ENCODE results near the gene WDR83. TPM values are rescaled to one million over a fixed set of nuclear protein-coding genes. Genes with fewer than 3 reads are reported as not detected.

Gene WDR83
- total RNA-seq, 1 donor from 2014 or later = 11.0 TPM

- H2AFZ ChIP-seq (replicated peaks) = no peak overlapping the region
- H3K9me3 ChIP-seq (ENCODE audit: low read depth) = no peaks in the 10 kb centered on the region
- H4K20me1 ChIP-seq (ENCODE audit: low read depth) = no peaks in the 10 kb centered on the region
- no peaks in the 10 kb centered on the region for H3K4me1 Mint-ChIP-seq
- TF ChIP-seq EZH2phosphoT487 (IDR thresholded peaks at IDR 0.05) (no peak), CTCF (IDR thresholded peaks at IDR 0.05) (no peak), EZH2 (IDR thresholded peaks at IDR 0.05) (no peak)
- no peaks in the 10 kb centered on the region for H3K4me1 ChIP-seq
- H3K27ac Mint-ChIP-seq = no peak overlapping the region
- H3K79me2 ChIP-seq (ENCODE audit: low read depth) = no peaks in the 10 kb centered on the region
- H3K4me3 ChIP-seq = no peak overlapping the region
- peaks cover 12% of the 10 kb centered on the region for H3K36me3 Mint-ChIP-seq
- no peaks in the 10 kb centered on the region for H3K27me3 ChIP-seq
- H3K4me3 Mint-ChIP-seq = no peak overlapping the region
- DNase-seq (ENCODE audit: low spot score) = no peak
- H3K4me2 ChIP-seq = no peak overlapping the region
- no peaks in the 10 kb centered on the region for H3K9me3 Mint-ChIP-seq
- H3K9ac ChIP-seq = no peak overlapping the region
- no peaks in the 10 kb centered on the region for H3K36me3 ChIP-seq
- H3K27ac ChIP-seq = no peak overlapping the region
- H3F3A ChIP-seq (ENCODE audit: low read depth) = no peaks in the 10 kb centered on the region
- peaks cover 4% of the 10 kb centered on the region for H3K27me3 Mint-ChIP-seq (ENCODE audit: insufficient read depth, low read depth)
Observed at GRCh38 chr19:12656899-12657571, 9.6 kb upstream of the WDR83 start.

- peaks cover 13% of the 10 kb centered on the region for H3K36me3 Mint-ChIP-seq
- no peak for DNase-seq (ENCODE audit: low spot score)
Observed at GRCh38 chr19:12657966-12658365, 8.6 kb upstream of the WDR83 start.

GRCh38 chr19:12660980-12661379, 5.6 kb upstream of the WDR83 start:
- TF ChIP-seq CTCF (IDR thresholded peaks at IDR 0.05) = no peak
- no peak for TF ChIP-seq EZH2phosphoT487 (IDR thresholded peaks at IDR 0.05)
- TF ChIP-seq EZH2 (IDR thresholded peaks at IDR 0.05) = no peak
- H3K9me3 Mint-ChIP-seq = no peaks in the 10 kb centered on the region
- H3K27me3 Mint-ChIP-seq (ENCODE audit: insufficient read depth, low read depth) = peaks cover 2% of the 10 kb centered on the region
- H3K79me2 ChIP-seq (ENCODE audit: low read depth) = peaks cover 5% of the 10 kb centered on the region
- H3K4me2 ChIP-seq = no peak overlapping the region
- DNase-seq (ENCODE audit: low spot score) = no peak
- H3K36me3 ChIP-seq = no peaks in the 10 kb centered on the region
- H3F3A ChIP-seq (ENCODE audit: low read depth) = peaks cover 6% of the 10 kb centered on the region
- H3K4me1 ChIP-seq = no peaks in the 10 kb centered on the region
- no peak overlapping the region for H3K4me3 ChIP-seq
- no peak overlapping the region for H3K9ac ChIP-seq
- peaks cover 3% of the 10 kb centered on the region for H3K4me1 Mint-ChIP-seq
- no peaks in the 10 kb centered on the region for H4K20me1 ChIP-seq (ENCODE audit: low read depth)
- no peak overlapping the region for H3K4me3 Mint-ChIP-seq
- no peaks in the 10 kb centered on the region for H3K9me3 ChIP-seq (ENCODE audit: low read depth)
- no peak overlapping the region for H3K27ac ChIP-seq
- H2AFZ ChIP-seq (replicated peaks) = no peak overlapping the region
- H3K27ac Mint-ChIP-seq = no peak overlapping the region
- no peaks in the 10 kb centered on the region for H3K27me3 ChIP-seq
- H3K36me3 Mint-ChIP-seq = peaks cover 12% of the 10 kb centered on the region

More at GRCh38 chr19:12657966-12658365, 8.6 kb upstream of the WDR83 start:
- Histone ChIP-seq H3K36me3 (no peaks in the 10 kb centered on the region), H3K27me3 (no peaks in the 10 kb centered on the region), H3K79me2 (ENCODE audit: low read depth) (no peaks in the 10 kb centered on the region), H3F3A (ENCODE audit: low read depth) (no peaks in the 10 kb centered on the region), H3K4me2 (no peak overlapping the region), H4K20me1 (ENCODE audit: low read depth) (no peaks in the 10 kb centered on the region), H3K27ac (no peak overlapping the region), H3K4me1 (no peaks in the 10 kb centered on the region), H3K4me3 (no peak overlapping the region), H2AFZ (replicated peaks) (no peak overlapping the region), H3K9me3 (ENCODE audit: low read depth) (no peaks in the 10 kb centered on the region), H3K9ac (no peak overlapping the region)
- Mint-ChIP-seq H3K27ac (no peak overlapping the region), H3K9me3 (no peaks in the 10 kb centered on the region), H3K4me1 (no peaks in the 10 kb centered on the region), H3K4me3 (no peak overlapping the region), H3K27me3 (ENCODE audit: insufficient read depth, low read depth) (peaks cover 4% of the 10 kb centered on the region)
- no peak for TF ChIP-seq CTCF (IDR thresholded peaks at IDR 0.05)
- TF ChIP-seq EZH2 (IDR thresholded peaks at IDR 0.05) = no peak
- no peak for TF ChIP-seq EZH2phosphoT487 (IDR thresholded peaks at IDR 0.05)
